H1 (cell line): ENCODE results near the gene DXO. TPM values are rescaled to one million over a fixed set of nuclear protein-coding genes. Genes with fewer than 3 reads are reported as not detected.

Experiments
- CHD7 ChIP-seq: fragments of 300-600 bp; sonication (generic); IDR thresholded peaks from 2 replicates; pipeline ENCODE4 v1.7.1; 2012; ENCODE audit warnings: low read length, moderate library complexity, mild to moderate bottlenecking, inconsistent platforms; ENCODE audit not compliant: insufficient replicate concordance
- POLR2AphosphoS5 ChIP-seq: IDR thresholded peaks from 2 replicates; pipeline ENCODE4 v1.6.1; 2011; ENCODE audit warnings: low read depth, low read length
- polyA plus RNA-seq, 7 experiments: library from polyadenylated mRNA; depleted of rRNA in 3 of 7; stranded (reverse) in 5 of 7; unstranded in 2 of 7; fragments of >200 nt in 5 of 7; fragments of 200-250 nt in 2 of 7; gene quantifications; 1 replicate in 5 of 7; 2 replicates in 1 of 7; 4 replicates in 1 of 7; pipeline versions ENCODE4 v1.2.1 to v1.2.3, GENCODE V29; 2011 to 2013; ENCODE audit warnings: missing spikeins in 2 of 7, mixed read lengths in 2 of 7
- total RNA-seq: library from RNA; stranded (reverse); fragmentation: NEBNext Ultra II Directional; extraction: Animal tissue kit (Norgen Biotek cat#: 25700); gene quantifications from 2 replicates; pipeline ENCODE4 v1.2.1, GENCODE V29; 2021

The DXO gene
- total and polyA plus RNA-seq, 2 of the 8 experiments (the other 6 are each of a cell fraction or from before 2014, with no cell fraction given), result 14.7 to 23.9 TPM

- no peak for TF ChIP-seq CHD7
- no peak for TF ChIP-seq POLR2AphosphoS5
Measured at GRCh38 chr6:31920811-31921210, 51.1 kb downstream of the DXO start (continued).
